ENCODE measurements around the gene NANOGP8. TPM values are rescaled to one million over a fixed set of nuclear protein-coding genes. Genes with fewer than 3 reads are reported as not detected.

The NANOGP8 gene
- polyA plus RNA-seq, 1 donor (not counting 4 experiments of a cell fraction or from before 2014, with no cell fraction given) = not detected

GRCh38 chr15:35127717-35128116 is 42.6 kb upstream of the NANOGP8 start:
- dilution Hi-C loops (cut with MboI; ENCODE audit: extremely low pct_ligation_motif_present, low sequenced_read_pairs) = no loop called here
- Histone ChIP-seq H4K20me1 (ENCODE audit: control insufficient read depth, extremely low read depth, insufficient read depth, low read length) (no peaks in the 10 kb centered on the region), H3K4me1 (ENCODE audit: control insufficient read depth, extremely low read depth, insufficient read depth, low read length) (no peaks in the 10 kb centered on the region), H3K9me1 (ENCODE audit: control insufficient read depth, extremely low read depth, insufficient read depth, low read length) (no peaks in the 10 kb centered on the region), H3K27me3 (ENCODE audit: control insufficient read depth, extremely low read depth, insufficient read depth, low read length) (no peaks in the 10 kb centered on the region), H3K36me3 (ENCODE audit: control insufficient read depth in 2 of 2, extremely low read depth in 1 of 2, insufficient read depth in 2 of 2, low read length in 2 of 2) (no peaks in the 10 kb centered on the region), H3K9me3 (ENCODE audit: control insufficient read depth, low read depth, low read length) (no peaks in the 10 kb centered on the region), H3K4me2 (ENCODE audit: control insufficient read depth, extremely low read depth, insufficient read depth, low read depth, low read length) (no peak overlapping the region), H3K9ac (ENCODE audit: control insufficient read depth, extremely low read depth, insufficient read depth, low read length) (no peak overlapping the region), H2AFZ (ENCODE audit: control insufficient read depth, low read length) (no peak overlapping the region), H3K27ac (ENCODE audit: control insufficient read depth, insufficient read depth, low read length) (no peak overlapping the region), H3K79me2 (ENCODE audit: control insufficient read depth, insufficient read depth, low read length) (no peaks in the 10 kb centered on the region), H3K4me3 (ENCODE audit: control insufficient read depth in 2 of 3, extremely low read depth in 1 of 3, insufficient read depth in 2 of 3, low read depth in 1 of 3, low read length in 3 of 3) (no peak overlapping the region)
- DNase-seq (ENCODE audit: low read depth, low spot score) (no peak), FAIRE-seq (no peak)
- TF ChIP-seq EZH2 (IDR thresholded peaks at IDR 0.05; ENCODE audit: low read length) (no peak), CTCF (optimal IDR thresholded peaks at IDR 0.05 in 1 of 3, IDR thresholded peaks at IDR 0.05 in 1 of 3, conservative IDR thresholded peaks at IDR 0.05 in 1 of 3; ENCODE audit: extremely low read depth in 1 of 3, insufficient read depth in 2 of 3, low read length in 3 of 3) (no peak)

GRCh38 chr15:35126236-35126635 is 41.1 kb upstream of the NANOGP8 start:
- TF ChIP-seq CTCF (optimal IDR thresholded peaks at IDR 0.05 in 1 of 3, IDR thresholded peaks at IDR 0.05 in 1 of 3, conservative IDR thresholded peaks at IDR 0.05 in 1 of 3; ENCODE audit: extremely low read depth in 1 of 3, insufficient read depth in 2 of 3, low read length in 3 of 3) = no peak
- TF ChIP-seq EZH2 (IDR thresholded peaks at IDR 0.05; ENCODE audit: low read length) = no peak
- FAIRE-seq (no peak), DNase-seq (ENCODE audit: low read depth, low spot score) (no peak)

More at GRCh38 chr15:35126236-35126635, 41.1 kb upstream of the NANOGP8 start:
- Histone ChIP-seq H3K9ac (ENCODE audit: control insufficient read depth, extremely low read depth, insufficient read depth, low read length) (no peak overlapping the region), H3K4me1 (ENCODE audit: control insufficient read depth, extremely low read depth, insufficient read depth, low read length) (no peaks in the 10 kb centered on the region), H3K4me2 (ENCODE audit: control insufficient read depth, extremely low read depth, insufficient read depth, low read depth, low read length) (no peak overlapping the region), H3K4me3 (ENCODE audit: control insufficient read depth in 2 of 3, extremely low read depth in 1 of 3, insufficient read depth in 2 of 3, low read depth in 1 of 3, low read length in 3 of 3) (no peak overlapping the region), H4K20me1 (ENCODE audit: control insufficient read depth, extremely low read depth, insufficient read depth, low read length) (no peaks in the 10 kb centered on the region), H3K36me3 (ENCODE audit: control insufficient read depth in 2 of 2, extremely low read depth in 1 of 2, insufficient read depth in 2 of 2, low read length in 2 of 2) (no peaks in the 10 kb centered on the region), H2AFZ (ENCODE audit: control insufficient read depth, low read length) (no peak overlapping the region), H3K9me3 (ENCODE audit: control insufficient read depth, low read depth, low read length) (no peaks in the 10 kb centered on the region), H3K27me3 (ENCODE audit: control insufficient read depth, extremely low read depth, insufficient read depth, low read length) (no peaks in the 10 kb centered on the region), H3K27ac (ENCODE audit: control insufficient read depth, insufficient read depth, low read length) (no peak overlapping the region), H3K9me1 (ENCODE audit: control insufficient read depth, extremely low read depth, insufficient read depth, low read length) (no peaks in the 10 kb centered on the region), H3K79me2 (ENCODE audit: control insufficient read depth, insufficient read depth, low read length) (no peaks in the 10 kb centered on the region)
- dilution Hi-C loops (cut with MboI; ENCODE audit: extremely low pct_ligation_motif_present, low sequenced_read_pairs) = no loop called here

All from keratinocyte (primary cell).